Ishikawa (cell line): Measurements from ENCODE around the gene TASP1.

ENCODE experiments used
- EGR1 ChIP-seq: IDR thresholded peaks from 2 replicates; pipeline ENCODE4 v1.6.1; 2012
- REST ChIP-seq: IDR thresholded peaks from 2 replicates; pipeline ENCODE4 v1.6.1; 2012; ENCODE audit warnings: low read depth, mild to moderate bottlenecking

- no peak for TF ChIP-seq REST
- TF ChIP-seq EGR1, result no peak
Measured at GRCh38 chr20:13396022-13396421, 242.7 kb downstream of the TASP1 start.
